SK-N-SH treated with all-trans-retinoic acid at 6 μM for 48 hours (cell line): ENCODE measurements around the gene MYOM3.

Experiments used
- ATAC-seq: fragments of 200-7000 bp; cut with Tn5 transposase; 3 replicates; pipeline ENCODE4 v1.9.1; 2020; ENCODE audit warnings: mild to moderate bottlenecking, moderate library complexity
- ARNTL ChIP-seq: fragments of 450-650 bp; formaldehyde crosslinking; IDR thresholded peaks from 2 replicates; pipeline ENCODE4 v1.5.0; 2020; ENCODE audit warnings: low read depth, mild to moderate bottlenecking, moderate library complexity, borderline replicate concordance
- BACH2 ChIP-seq: fragments of 250-450 bp; sonication (Bioruptor Pico); IDR thresholded peaks from 2 replicates; pipeline ENCODE4 v1.9.0; 2021; ENCODE audit warnings: mild to moderate bottlenecking, borderline replicate concordance
- ESRRG ChIP-seq: fragments of 250-450 bp; sonication (Bioruptor Pico); IDR thresholded peaks from 2 replicates; pipeline ENCODE4 v1.6.1; 2021; ENCODE audit warnings: mild to moderate bottlenecking
- GLIS3 ChIP-seq: fragments of 250-450 bp; sonication (Bioruptor Pico); IDR thresholded peaks from 2 replicates; pipeline ENCODE4 v1.5.0; 2020; ENCODE audit warnings: mild to moderate bottlenecking, moderate library complexity
- ISL1 ChIP-seq: fragments of 250-450 bp; sonication (Bioruptor Pico); IDR thresholded peaks from 2 replicates; pipeline ENCODE4 v2.1.2; 2022; ENCODE audit warnings: mild to moderate bottlenecking, moderate library complexity
- OSR1 ChIP-seq: fragments of 250-450 bp; sonication (Bioruptor Pico); IDR thresholded peaks from 2 replicates; pipeline ENCODE4 v1.8.0; 2022; ENCODE audit warnings: moderate library complexity, mild to moderate bottlenecking, inconsistent platforms
- RARB ChIP-seq: fragments of 250-450 bp; sonication (Bioruptor Pico); IDR thresholded peaks from 2 replicates; pipeline ENCODE4 v1.8.0; 2021; ENCODE audit warnings: mild to moderate bottlenecking, moderate library complexity
- SNAI2 ChIP-seq: fragments of 250-450 bp; sonication (Bioruptor Pico); IDR thresholded peaks from 2 replicates; pipeline ENCODE4 v1.5.0; 2020; ENCODE audit warnings: mild to moderate bottlenecking, moderate library complexity
- TCF4 ChIP-seq: fragments of 250-450 bp; sonication (Bioruptor Pico); IDR thresholded peaks from 2 replicates; pipeline ENCODE4 v1.8.0; 2021; ENCODE audit warnings: mild to moderate bottlenecking, moderate library complexity, borderline replicate concordance
- TOX ChIP-seq: fragments of 250-450 bp; sonication (Bioruptor Pico); IDR thresholded peaks from 2 replicates; pipeline ENCODE4 v1.8.0; 2021; ENCODE audit warnings: mild to moderate bottlenecking, moderate library complexity, borderline replicate concordance
- ZC3H10 ChIP-seq: fragments of 250-450 bp; sonication (Bioruptor Pico); IDR thresholded peaks from 2 replicates; pipeline ENCODE4 v1.5.1; 2021; ENCODE audit warnings: mild to moderate bottlenecking, moderate library complexity
- ZFP3 ChIP-seq: fragments of 250-450 bp; sonication (Bioruptor Pico); IDR thresholded peaks from 2 replicates; pipeline ENCODE4 v1.5.0; 2020; ENCODE audit warnings: mild to moderate bottlenecking, moderate library complexity
- ZFP30 ChIP-seq: fragments of 450-650 bp; formaldehyde crosslinking; IDR thresholded peaks from 2 replicates; pipeline ENCODE4 v1.5.0; 2022; ENCODE audit warnings: mild to moderate bottlenecking, moderate library complexity
- ZNF565 ChIP-seq: fragments of 450-650 bp; formaldehyde crosslinking; conservative IDR thresholded peaks from 2 replicates; pipeline ENCODE4 v1.5.0; 2020; ENCODE audit warnings: low read depth, mild to moderate bottlenecking, moderate library complexity
- ZNF70 ChIP-seq: fragments of 450-650 bp; formaldehyde crosslinking; IDR thresholded peaks from 2 replicates; pipeline ENCODE4 v1.5.0; 2020; ENCODE audit warnings: mild to moderate bottlenecking, moderate library complexity
- ZNF8 ChIP-seq: fragments of 450-650 bp; formaldehyde crosslinking; IDR thresholded peaks from 2 replicates; pipeline ENCODE4 v1.5.0; 2020; ENCODE audit warnings: mild to moderate bottlenecking, moderate library complexity
- TF ChIP-seq, protein P1 (sequence below): fragments of 250-450 bp; sonication (Bioruptor Pico); IDR thresholded peaks from 2 replicates; pipeline ENCODE4 v1.5.1; 2020; ENCODE audit warnings: low read depth, mild to moderate bottlenecking, moderate library complexity
- TF ChIP-seq, protein P2 (sequence below): fragments of 250-450 bp; sonication (Bioruptor Pico); IDR thresholded peaks from 2 replicates; pipeline ENCODE4 v1.5.1; 2021; ENCODE audit warnings: mild to moderate bottlenecking, moderate library complexity
- TF ChIP-seq, protein P3 (sequence below): fragments of 250-450 bp; sonication (Bioruptor Pico); IDR thresholded peaks from 2 replicates; pipeline ENCODE4 v1.8.0; 2021; ENCODE audit warnings: low read depth, mild to moderate bottlenecking, moderate library complexity, borderline replicate concordance
- TF ChIP-seq, protein P4 (sequence below): fragments of 250-450 bp; sonication (Bioruptor Pico); IDR thresholded peaks from 2 replicates; pipeline ENCODE4 v1.8.0; 2020; ENCODE audit warnings: mild to moderate bottlenecking, moderate library complexity, borderline replicate concordance

The MYOM3 gene

DNA sequence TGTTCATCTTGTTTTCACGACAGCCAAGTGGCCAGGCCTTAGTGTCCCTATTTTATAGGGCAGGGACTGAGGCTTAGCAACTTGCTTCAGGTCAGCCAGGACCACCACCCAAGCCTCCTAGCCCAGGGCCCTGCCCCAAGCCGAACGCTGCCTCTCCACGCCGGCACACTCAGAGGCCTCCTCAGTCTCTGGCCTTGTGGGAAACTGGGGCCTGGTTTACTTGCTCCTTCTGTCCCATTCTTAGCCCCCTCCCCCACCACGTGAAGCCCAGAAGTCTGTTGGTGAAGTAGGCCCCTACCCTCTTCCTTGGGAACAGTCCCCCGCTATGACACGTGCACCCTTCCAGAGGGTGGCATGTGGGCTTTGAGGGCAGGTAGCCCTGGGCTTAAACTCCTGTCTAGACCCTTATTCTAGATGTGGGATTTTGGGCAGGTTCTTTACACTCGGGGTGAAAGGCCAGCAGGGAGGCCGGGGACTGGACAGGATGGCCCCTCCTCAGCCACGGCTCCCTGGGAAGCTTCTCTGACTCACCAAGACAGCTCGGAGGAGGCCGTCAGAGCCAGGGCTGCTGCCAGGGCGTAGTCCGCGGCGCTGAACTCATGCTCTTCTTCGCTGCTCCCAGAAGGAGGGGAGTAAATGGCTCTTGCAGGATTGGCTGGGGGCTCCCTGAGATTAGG lies 4.3 kb downstream of the MYOM3 start:
- TF ChIP-seq ZNF8 (CRISPR knock-in tag), result no peak
- TF ChIP-seq BACH2 (CRISPR knock-in tag), result no peak
- TF ChIP-seq ISL1, result no peak
- TF ChIP-seq ZFP30, result no peak
- TF ChIP-seq, protein P1, sequence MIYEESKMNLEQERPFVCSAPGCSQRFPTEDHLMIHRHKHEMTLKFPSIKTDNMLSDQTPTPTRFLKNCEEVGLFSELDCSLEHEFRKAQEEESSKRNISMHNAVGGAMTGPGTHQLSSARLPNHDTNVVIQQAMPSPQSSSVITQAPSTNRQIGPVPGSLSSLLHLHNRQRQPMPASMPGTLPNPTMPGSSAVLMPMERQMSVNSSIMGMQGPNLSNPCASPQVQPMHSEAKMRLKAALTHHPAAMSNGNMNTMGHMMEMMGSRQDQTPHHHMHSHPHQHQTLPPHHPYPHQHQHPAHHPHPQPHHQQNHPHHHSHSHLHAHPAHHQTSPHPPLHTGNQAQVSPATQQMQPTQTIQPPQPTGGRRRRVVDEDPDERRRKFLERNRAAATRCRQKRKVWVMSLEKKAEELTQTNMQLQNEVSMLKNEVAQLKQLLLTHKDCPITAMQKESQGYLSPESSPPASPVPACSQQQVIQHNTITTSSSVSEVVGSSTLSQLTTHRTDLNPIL (CRISPR knock-in tag), result no peak
- TF ChIP-seq TCF4 (CRISPR knock-in tag), result no peak
- no peak for TF ChIP-seq ZNF565 (CRISPR knock-in tag)
- no peak for TF ChIP-seq ESRRG (CRISPR knock-in tag)
- TF ChIP-seq, protein P2, sequence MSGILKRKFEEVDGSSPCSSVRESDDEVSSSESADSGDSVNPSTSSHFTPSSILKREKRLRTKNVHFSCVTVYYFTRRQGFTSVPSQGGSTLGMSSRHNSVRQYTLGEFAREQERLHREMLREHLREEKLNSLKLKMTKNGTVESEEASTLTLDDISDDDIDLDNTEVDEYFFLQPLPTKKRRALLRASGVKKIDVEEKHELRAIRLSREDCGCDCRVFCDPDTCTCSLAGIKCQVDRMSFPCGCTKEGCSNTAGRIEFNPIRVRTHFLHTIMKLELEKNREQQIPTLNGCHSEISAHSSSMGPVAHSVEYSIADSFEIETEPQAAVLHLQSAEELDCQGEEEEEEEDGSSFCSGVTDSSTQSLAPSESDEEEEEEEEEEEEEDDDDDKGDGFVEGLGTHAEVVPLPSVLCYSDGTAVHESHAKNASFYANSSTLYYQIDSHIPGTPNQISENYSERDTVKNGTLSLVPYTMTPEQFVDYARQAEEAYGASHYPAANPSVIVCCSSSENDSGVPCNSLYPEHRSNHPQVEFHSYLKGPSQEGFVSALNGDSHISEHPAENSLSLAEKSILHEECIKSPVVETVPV (CRISPR knock-in tag), result no peak
- no peak for TF ChIP-seq ZFP3 (CRISPR knock-in tag)
- no peak for TF ChIP-seq ZC3H10 (CRISPR knock-in tag)
- no peak for TF ChIP-seq GLIS3
- no peak for TF ChIP-seq OSR1 (CRISPR knock-in tag)
- TF ChIP-seq ARNTL (CRISPR knock-in tag), result no peak
- peak; percentile 79 for ATAC-seq

DNA sequence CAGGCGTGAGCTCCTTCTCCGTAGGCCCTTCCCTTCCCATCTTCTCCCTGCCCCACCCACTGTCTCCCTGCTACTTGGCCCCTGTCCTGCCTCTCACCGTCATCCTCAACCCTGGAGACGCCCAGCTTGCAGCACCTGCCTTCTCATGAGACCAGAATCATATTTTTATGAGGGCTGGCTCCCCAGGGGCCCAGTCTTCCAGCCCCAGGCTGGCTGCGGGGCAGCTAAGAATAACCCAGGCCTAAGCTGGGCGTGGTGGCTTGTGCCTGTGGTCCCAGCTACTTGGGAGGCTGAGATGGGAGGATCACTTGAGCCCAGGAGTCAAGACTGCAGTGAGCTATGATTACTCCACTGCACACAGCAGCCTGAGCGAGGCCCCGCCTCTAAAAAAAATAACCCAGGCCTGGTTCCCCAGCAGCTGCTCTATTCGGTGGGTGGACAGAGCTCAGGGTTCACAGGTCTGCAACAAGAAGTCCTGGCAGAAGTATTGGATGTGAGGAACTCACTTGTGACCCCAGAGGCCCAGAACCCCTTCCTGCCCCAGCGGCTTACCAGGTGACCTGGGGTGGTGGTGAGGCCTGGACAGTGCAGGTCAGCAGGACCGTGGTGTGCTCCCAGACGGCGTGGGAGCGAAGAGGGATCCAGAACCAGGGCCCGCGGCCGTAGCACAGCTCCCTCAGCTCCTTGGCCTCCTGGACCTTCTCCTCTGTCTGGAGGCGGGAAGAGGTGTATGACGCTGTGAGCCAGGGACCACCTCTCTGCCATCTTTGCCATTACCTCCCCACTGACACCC lies 6.4 kb downstream of the MYOM3 start:
- no peak for ATAC-seq

DNA sequence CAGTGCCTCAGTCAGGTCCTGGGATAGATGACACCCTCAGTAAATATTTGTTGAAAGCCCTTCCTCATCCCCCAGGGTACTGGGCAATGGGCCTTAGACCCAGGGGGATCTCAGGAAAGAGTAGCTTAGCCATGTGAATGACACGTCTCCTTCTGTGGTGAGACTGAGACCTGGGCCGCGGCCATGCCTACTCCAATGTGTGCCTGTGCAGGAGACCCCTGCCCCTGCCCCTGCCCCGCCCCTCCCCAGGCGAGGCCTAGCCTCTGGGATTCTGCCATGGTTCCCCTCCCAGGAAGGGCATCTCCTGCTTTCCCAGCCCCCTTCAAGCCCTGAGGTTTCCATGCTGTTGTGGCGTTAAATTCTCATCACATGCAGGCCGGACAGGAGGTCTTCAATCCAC lies 7.1 kb downstream of the MYOM3 start:
- no peak for TF ChIP-seq ZNF565 (CRISPR knock-in tag)
- TF ChIP-seq BACH2 (CRISPR knock-in tag), result no peak
- TF ChIP-seq, protein P2 (CRISPR knock-in tag), result no peak
- TF ChIP-seq SNAI2 (CRISPR knock-in tag), result no peak
- no peak for ATAC-seq

More for the DNA sequence above, 6.4 kb downstream of the MYOM3 start:
- TF ChIP-seq ZC3H10 (CRISPR knock-in tag) (no peak), SNAI2 (CRISPR knock-in tag) (no peak), ISL1 (no peak), ZNF8 (CRISPR knock-in tag) (no peak), GLIS3 (no peak)
- TF ChIP-seq, protein P3, sequence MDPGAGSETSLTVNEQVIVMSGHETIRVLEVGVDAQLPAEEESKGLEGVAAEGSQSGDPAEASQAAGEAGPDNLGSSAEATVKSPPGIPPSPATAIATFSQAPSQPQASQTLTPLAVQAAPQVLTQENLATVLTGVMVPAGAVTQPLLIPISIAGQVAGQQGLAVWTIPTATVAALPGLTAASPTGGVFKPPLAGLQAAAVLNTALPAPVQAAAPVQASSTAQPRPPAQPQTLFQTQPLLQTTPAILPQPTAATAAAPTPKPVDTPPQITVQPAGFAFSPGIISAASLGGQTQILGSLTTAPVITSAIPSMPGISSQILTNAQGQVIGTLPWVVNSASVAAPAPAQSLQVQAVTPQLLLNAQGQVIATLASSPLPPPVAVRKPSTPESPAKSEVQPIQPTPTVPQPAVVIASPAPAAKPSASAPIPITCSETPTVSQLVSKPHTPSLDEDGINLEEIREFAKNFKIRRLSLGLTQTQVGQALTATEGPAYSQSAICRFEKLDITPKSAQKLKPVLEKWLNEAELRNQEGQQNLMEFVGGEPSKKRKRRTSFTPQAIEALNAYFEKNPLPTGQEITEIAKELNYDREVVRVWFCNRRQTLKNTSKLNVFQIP (CRISPR knock-in tag), result no peak
- TF ChIP-seq, protein P2 (CRISPR knock-in tag), result no peak

DNA sequence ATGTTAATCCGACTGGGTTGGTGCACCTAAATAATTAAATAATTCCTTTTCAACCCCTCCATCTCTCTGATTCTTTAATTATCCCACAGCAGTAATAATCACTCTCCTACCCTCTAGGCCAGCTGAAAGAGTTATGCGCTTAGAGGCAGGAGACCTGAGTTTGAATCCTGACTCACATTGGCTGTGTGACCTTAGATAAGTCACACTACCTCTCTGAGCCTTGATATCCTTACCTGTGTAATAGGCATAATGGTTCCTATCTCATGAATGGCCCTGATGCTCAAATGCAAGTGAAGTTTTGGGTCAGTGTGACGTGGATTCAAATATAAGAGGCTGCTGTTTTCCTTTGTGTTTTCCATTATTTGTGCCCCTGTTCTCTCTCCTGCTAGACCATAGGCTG lies 8.1 kb downstream of the MYOM3 start:
- no peak for ATAC-seq
- TF ChIP-seq ZNF70 (CRISPR knock-in tag) (no peak), ARNTL (CRISPR knock-in tag) (no peak), SNAI2 (CRISPR knock-in tag) (no peak), TOX (CRISPR knock-in tag) (no peak), ISL1 (no peak), ZNF8 (CRISPR knock-in tag) (no peak), ZFP3 (CRISPR knock-in tag) (no peak), BACH2 (CRISPR knock-in tag) (no peak), RARB (no peak), OSR1 (CRISPR knock-in tag) (no peak)
- TF ChIP-seq, protein P2 (CRISPR knock-in tag), result no peak
- TF ChIP-seq, protein P4, sequence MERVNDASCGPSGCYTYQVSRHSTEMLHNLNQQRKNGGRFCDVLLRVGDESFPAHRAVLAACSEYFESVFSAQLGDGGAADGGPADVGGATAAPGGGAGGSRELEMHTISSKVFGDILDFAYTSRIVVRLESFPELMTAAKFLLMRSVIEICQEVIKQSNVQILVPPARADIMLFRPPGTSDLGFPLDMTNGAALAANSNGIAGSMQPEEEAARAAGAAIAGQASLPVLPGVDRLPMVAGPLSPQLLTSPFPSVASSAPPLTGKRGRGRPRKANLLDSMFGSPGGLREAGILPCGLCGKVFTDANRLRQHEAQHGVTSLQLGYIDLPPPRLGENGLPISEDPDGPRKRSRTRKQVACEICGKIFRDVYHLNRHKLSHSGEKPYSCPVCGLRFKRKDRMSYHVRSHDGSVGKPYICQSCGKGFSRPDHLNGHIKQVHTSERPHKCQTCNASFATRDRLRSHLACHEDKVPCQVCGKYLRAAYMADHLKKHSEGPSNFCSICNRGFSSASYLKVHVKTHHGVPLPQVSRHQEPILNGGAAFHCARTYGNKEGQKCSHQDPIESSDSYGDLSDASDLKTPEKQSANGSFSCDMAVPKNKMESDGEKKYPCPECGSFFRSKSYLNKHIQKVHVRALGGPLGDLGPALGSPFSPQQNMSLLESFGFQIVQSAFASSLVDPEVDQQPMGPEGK, result no peak
- TF ChIP-seq, protein P1 (CRISPR knock-in tag), result no peak
